HuH-7 (cell line): ENCODE data around the gene TRIM48.
"Not testable (repeated sequence)": the region's sequence is repeated elsewhere in the genome, so short reads cannot be mapped to it uniquely, and the experiment has no call there.

Source experiments
- DNase-seq: peaks from one replicate; pipeline ENCODE4 v3.0.0; 2011; ENCODE audit warnings: low spot score

Gene TRIM48, protein sequence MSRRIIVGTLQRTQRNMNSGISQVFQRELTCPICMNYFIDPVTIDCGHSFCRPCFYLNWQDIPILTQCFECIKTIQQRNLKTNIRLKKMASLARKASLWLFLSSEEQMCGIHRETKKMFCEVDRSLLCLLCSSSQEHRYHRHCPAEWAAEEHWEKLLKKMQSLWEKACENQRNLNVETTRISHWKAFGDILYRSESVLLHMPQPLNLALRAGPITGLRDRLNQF

GRCh38 chr11:55261855-55262254 is at the start of gene TRIM48:
TRIM48 (plus strand) TSS chr11:55262155; CDS start chr11:55262268, 113 bp downstream.
- not testable (repeated sequence) for DNase-seq

- DNase-seq, result not testable (repeated sequence)
These were observed 23.6 kb upstream of the TRIM48 start for GRCh38 chr11:55238316-55238715.

DNA sequence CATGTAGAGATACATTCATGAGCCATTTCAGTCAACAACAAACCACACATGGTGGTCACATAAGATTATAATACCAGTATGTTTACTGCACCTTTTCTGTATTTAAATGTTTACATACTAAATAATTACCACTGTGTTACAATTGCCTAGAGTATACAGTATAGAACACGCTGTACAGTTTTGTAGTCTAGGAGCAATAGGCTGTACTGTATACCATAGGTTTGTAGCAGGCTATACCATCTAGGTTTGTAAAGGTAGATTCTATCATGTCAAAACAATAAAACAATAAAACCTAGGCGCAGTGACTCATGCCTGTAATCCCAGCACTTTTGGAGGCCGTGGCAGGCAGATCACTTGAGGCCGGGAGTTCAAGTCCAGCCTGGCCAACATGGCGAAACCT is 1.1 kb downstream of the TRIM48 start:
- DNase-seq, result no peak
